HG02763 (cell line): ENCODE results near the gene STXBP5.

Experiments
- ATAC-seq: cut with Tn5 transposase; IDR thresholded peaks from one replicate; pipeline ENCODE4 v1.9.1; 2021; ENCODE audit warnings: mild to moderate bottlenecking, moderate library complexity; ENCODE audit not compliant: unreplicated experiment

STXBP5 gene

GRCh38 chr6:147421903-147422302 is 217.7 kb downstream of the STXBP5 start:
- ATAC-seq = no peak

- no peak for ATAC-seq
These were observed 218.9 kb downstream of the STXBP5 start for GRCh38 chr6:147423111-147423510.

- ATAC-seq = no peak
These were observed 225.6 kb downstream of the STXBP5 start for GRCh38 chr6:147429794-147430193.

- ATAC-seq = no peak
These were observed 226.6 kb downstream of the STXBP5 start for GRCh38 chr6:147430811-147431210.

- ATAC-seq = no peak
These were observed 229.9 kb downstream of the STXBP5 start for GRCh38 chr6:147434076-147434475.

GRCh38 chr6:147434516-147434915 is 230.3 kb downstream of the STXBP5 start:
- ATAC-seq = no peak

GRCh38 chr6:147437615-147438014 is 233.4 kb downstream of the STXBP5 start:
- ATAC-seq = no peak

GRCh38 chr6:147438758-147439528 is 234.7 kb downstream of the STXBP5 start:
- ATAC-seq = no peak
